GM19043 (cell line): ENCODE data around the gene LONRF2.
"Not testable (repeated sequence)": the region's sequence is repeated elsewhere in the genome, so short reads cannot be mapped to it uniquely, and the experiment has no call there.

Experiments used
- ATAC-seq: cut with Tn5 transposase; IDR thresholded peaks from one replicate; pipeline ENCODE4 v1.9.1; 2021; ENCODE audit warnings: low read depth; ENCODE audit not compliant: unreplicated experiment

LONRF2 gene

GRCh38 chr2:100256849-100257248 is 65.5 kb downstream of the LONRF2 start:
- ATAC-seq = no peak

GRCh38 chr2:100256416-100256815 is 65.9 kb downstream of the LONRF2 start:
- ATAC-seq = no peak

DNA sequence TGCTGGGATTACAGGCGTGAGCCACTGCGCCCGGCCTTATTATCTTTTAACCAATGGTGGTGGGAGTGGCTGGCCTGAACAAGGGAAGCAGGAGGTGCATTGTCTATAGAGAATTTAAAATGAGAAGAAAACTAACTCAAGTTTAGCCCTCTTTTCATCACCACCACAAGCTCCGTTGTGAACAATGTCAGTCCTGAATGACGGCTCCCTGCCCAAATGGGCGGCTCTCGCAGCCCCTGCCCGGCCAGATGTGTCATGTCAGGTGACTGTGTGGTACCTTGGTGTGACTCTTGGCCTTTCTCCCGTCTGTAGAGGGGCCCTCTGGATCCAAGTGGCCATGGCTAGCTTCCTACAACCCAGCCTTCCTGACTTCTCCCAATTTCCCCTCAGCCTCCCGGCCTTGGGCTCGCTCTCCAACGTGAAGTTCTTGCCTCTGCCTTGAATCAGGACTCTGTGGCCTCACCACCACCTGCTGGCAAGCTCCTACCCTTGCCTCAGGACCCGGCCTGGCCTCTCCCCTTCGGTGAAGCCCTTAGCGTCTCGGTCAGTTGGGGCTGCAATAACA is 67.6 kb downstream of the LONRF2 start:
- ATAC-seq = no peak

DNA sequence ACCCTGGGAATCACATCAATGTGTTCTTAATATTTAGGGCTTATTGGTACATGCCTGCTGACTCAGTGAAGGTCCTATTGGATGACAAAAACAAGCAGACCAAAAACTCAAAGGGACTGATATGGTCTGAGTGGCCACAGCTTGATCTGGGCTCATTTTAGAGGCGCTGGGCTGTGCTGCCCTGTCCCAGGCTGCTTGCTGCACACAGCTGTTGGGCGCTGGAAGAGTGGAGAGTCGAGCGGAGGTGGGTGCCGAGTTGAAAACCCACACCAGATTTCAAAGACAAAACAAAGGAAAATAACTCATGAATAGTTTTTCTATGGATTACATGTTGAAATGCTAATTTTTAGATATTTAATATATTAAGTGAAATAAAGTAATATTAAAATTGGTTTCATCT is 68.5 kb downstream of the LONRF2 start:
- ATAC-seq = no peak

- ATAC-seq = no peak
These were observed 69.2 kb downstream of the LONRF2 start for GRCh38 chr2:100252811-100253698.

DNA sequence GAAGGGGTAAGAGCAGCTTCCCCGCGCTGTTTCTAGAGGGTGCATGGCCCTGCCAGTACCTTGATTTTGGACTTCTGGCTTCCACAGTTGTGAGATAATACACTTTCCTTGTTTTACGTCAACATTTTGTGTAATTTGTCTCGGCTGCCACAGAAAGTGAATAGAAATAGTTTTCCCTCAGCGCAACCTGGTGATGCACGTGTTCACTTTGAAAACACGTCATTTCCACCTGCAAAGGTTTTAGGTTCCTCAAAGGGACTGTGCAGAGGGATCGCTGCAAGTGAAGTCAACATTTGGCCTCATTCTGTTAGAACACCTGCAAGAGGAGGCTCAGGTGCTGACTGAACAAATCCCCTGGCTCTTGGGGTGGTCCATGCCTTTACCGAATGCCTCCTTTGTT is 71.7 kb downstream of the LONRF2 start:
- ATAC-seq = no peak

- ATAC-seq = no peak
These were observed 73.3 kb downstream of the LONRF2 start for GRCh38 chr2:100248971-100249370.

GRCh38 chr2:100248556-100248955 is 73.7 kb downstream of the LONRF2 start:
- not testable (repeated sequence) for ATAC-seq

DNA sequence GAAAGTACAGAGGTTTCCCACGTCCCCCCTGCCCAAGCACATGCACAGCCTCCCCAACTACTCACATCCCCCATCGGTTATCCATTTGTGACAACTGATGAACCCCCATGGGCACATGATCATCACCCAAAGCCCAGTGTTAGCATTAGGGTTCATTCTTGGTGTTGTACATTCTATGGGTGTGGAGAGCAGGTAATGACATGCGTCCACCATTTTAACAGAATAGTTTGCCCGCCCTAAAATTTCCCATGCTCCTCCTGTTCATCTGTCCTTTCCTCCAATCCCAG is 74.3 kb downstream of the LONRF2 start:
- ATAC-seq = peak; percentile 1

DNA sequence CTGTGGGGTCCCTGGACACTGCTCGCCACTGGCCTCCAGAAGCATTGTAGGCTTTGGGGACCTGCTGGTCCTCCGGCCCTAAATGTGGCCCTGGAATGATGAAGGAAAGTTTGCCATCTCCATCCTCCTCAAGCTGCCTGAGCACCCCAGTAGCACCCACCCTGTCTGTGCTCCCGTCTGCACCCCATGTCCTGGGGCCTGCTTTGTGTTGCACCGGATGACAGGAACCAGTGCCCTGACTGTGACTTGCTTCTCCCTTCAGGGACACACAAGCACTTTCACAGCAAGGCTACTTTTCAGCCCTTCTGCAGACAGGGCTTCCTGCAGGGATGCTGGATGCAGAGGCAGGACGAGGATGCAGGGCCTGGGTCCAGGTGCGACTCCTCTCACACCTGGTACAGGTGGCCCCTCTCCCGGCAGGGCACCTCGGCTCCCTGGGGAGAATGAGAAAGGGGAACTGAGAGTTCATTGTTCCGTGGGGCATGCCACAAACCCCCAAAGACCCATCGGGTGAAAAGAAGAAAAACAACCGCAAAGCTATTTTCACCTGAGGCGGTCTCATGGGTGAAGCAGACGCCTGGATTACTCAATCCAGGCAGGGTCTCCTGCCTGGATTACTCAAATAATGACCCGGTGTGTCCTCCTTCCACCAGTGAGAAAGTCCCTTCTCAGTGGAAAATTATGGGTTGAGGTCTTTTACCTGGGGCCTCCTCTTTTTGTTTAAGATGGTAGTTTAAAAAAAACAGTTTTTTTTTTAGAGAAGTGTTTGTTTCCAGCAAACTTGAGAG is 74.9 kb downstream of the LONRF2 start:
- ATAC-seq = peak; percentile 70

DNA sequence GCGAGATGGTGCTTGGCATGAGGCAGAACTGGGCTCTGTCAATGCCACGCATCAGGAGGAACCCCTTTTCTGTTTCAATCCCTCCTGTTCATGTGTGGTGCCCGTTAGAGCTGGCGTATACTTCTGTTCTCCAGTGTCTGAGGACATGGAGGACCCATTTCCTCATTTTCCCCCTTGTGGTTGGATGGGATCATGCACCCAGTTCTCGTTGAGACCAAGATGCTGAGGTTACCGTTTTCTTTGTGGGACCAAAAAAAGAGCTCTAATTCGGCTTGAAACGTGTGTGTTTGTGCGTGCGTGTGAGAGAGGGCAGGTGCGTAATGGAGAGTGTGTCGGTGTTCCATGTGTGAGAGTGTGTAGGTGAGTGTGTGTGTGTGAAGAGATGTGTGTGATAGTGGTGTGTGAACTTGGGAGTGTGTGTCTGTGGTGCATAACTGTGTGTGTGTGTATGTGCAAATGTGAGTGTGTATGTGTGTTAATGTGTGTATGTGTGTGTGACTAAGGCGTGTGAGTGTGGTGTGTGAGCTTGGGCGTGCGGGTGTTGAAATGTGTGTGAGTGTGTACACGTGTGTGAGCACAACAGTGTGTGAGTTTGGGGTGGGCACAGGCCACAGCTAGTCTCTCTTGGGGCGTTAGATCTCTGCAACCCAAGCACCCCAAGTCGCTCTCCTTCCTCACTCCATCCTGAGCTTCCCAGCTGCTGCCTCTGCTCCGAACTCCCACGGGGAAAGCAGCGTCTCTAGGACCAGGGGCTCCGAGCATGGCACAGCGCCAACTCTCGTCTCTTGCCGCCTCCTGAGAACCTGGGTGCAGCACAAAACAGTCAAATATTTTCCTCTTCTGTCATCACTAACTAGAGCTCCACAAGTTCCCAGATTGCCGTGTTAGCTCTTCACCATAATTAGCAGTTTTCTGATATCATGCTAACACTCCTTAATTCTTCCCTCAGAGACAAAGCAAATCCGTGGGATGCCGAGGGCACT is 75.8 kb downstream of the LONRF2 start:
- ATAC-seq = no peak

DNA sequence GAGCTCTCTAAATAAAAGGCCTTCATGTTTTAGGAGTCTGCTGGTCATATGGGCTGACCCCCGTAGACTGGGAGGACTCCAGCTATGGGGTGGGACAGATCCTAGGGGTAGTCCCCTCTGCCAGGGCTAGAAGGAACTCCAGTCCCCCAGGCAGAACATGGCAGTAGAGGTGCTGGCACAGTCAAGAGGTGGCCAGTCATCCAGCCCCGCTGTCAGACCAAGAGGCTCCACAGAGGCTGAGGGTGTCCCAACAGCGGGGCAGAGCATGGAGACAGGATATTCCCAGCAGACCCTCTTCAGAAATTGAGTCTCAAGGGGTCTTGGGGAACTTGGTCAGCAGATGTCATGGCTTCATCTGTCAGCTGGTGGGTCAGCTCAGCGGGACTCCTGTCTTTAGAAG is 76.6 kb downstream of the LONRF2 start:
- ATAC-seq = no peak

DNA sequence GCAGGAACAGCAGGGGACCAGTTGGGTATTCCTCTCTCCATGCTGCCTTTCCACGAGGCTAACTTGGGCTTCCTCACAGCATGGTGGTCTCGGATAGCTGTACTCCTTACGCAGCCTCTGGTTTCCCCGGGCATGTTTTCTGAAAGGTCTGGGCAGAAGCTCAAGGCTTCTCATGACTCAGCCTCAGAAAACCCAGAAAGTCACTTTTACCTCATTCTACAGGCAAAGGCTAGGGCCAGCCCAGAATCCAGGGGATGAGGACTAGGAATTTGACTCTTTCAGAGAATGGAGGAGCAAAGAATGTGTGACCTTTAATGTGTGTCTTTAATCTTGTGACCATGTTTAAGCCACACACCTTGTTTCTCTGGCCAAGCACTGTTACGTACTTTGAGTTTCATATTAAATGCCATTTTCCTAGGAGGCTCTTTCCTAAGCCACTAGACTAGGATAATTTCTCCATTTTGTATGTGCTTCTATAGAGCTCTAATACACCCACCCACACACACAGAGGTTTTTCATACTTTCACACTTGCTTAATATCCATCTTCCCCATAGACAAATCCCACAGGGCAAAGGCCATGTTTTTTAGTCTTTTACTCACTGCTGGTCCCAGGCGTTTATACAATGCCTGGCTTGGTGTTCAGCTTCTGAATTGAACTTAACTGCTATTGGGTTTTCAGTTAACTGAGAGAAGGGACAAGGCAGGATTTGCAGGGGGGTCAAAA is 77.3 kb downstream of the LONRF2 start:
- no peak for ATAC-seq

DNA sequence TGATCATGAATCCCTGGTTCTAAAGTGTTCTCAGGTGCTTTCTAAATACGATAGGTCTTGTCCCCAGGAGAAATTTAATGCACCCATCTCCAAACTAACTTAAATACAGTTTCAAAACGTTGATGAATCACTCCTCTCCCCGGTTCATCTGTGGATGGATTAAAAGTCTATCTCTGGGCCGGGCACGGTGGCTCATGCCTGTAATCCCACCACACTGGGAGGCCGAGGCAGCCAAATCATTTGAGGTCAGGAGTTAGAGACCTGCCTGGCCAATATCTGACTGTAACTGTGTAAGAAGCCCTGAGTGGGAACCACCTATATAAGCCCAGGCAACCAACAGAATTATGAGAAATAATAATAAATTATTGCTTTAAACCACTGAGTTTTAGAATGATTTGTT is 78.7 kb downstream of the LONRF2 start:
- no peak for ATAC-seq

DNA sequence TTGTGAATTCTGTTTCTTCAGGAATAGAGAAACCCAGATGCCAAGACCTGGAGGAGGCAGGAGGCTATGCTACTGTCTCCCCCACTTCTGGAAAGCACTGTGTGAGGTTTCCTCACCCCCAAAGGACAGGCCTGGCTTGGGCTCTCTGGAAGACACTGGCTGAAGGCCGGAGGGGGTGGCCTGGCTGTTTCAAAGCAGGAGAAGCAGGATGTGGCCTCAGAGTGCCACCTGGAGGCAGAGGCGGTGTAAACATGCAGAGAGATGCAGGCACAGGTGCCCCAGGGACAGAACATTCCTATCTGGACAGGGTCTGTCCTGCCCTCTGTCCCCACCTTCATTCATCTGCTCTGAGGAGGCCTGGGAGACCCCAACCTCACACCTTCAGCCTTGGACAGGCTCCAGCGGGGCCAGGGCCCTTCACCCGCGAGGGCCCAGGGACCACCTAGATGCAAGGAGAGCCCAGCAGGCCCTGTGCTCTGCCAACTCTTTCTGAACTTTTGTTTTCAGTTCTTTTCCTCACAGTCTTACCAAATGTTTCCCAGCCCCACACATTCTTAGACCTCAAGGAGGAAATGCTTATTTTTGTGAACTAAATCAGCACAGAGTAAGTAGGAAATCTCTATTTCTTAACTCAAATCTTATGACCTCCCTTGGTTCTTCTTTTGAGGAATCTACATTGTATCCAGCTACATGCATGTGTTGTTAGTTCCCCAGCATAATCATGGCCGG is 79.2 kb downstream of the LONRF2 start:
- no peak for ATAC-seq

DNA sequence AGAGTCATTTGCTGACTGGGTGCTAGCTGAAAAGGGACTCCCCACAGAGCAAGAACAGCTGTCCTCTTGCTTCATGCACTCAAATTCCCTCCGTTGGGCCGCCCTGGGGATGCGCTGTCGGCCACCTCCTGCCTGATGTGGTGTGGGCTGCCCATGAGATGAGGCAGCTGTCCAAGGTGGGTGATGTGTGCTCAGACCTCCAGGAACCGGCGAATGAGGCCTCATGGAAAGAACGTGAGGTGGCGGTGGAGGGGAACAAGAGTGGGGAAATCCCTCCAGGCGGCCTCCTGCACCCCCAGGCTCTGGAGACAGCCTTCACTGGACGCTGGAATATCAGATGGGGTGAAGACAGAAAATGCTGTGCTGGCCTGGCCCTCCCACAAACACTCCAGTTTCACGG is 79.8 kb downstream of the LONRF2 start:
- no peak for ATAC-seq

GRCh38 chr2:100241236-100241635 is 81.1 kb downstream of the LONRF2 start:
- no peak for ATAC-seq

- ATAC-seq = no peak
These were observed 81.9 kb downstream of the LONRF2 start for GRCh38 chr2:100240386-100240785.

DNA sequence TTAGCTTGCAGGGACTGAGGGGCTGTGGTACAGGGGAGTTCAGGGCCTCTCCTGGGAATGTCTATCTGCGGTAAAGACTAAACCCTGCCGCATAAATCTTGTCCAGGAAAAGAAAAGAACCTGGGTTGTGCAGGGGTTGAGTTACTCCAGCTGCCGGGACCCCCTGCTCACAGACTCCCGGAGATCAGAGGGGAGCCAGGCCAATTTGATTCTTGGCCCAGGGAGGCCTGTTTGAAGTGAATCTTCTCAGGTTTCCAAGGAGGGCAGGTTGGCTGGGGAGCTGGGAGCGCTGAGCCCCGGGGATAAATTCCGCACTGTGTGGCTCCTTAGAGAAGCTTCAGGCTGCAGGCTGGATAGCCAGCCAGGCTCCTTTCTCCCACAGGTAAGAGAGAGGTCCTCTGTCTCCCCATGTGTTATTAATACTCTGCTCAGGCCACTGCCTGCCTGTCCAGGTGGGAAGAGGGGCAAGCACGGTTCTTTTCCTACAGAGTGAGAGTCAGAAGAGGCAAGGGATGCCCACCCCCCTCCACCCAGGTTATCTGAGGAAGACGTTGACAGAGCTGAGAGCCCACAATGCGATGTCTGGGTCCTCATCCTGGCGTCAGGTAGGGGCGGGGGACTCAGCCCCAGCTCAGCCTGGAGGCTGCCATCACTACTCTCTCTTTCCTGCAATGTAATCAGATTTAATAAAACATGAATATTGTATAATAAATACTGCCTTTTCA is 82.7 kb downstream of the LONRF2 start:
- no peak for ATAC-seq
